OCI-LY7 (cell line): ENCODE data around the gene MAP3K15.

ENCODE experiments used
- EZH2phosphoT487 ChIP-seq: fragments of 200-600 bp; sonication (generic); IDR thresholded peaks from 2 replicates; pipeline ENCODE4 v1.6.1; 2018; ENCODE audit warnings: low read depth, borderline replicate concordance, mild to moderate bottlenecking, mixed run types, antibody characterized with exemption, low read length, moderate library complexity, mixed read lengths
- TF ChIP-seq, protein P1 (sequence below): fragments of 200-600 bp; sonication (generic); conservative IDR thresholded peaks from 2 replicates; pipeline ENCODE4 v1.5.1; 2014; ENCODE audit warnings: mild to moderate bottlenecking, antibody characterized with exemption, low read length, moderate library complexity, mixed read lengths

GRCh38 chrX:19389227-19389845, 126.0 kb downstream of the MAP3K15 start:
- TF ChIP-seq, protein P1, sequence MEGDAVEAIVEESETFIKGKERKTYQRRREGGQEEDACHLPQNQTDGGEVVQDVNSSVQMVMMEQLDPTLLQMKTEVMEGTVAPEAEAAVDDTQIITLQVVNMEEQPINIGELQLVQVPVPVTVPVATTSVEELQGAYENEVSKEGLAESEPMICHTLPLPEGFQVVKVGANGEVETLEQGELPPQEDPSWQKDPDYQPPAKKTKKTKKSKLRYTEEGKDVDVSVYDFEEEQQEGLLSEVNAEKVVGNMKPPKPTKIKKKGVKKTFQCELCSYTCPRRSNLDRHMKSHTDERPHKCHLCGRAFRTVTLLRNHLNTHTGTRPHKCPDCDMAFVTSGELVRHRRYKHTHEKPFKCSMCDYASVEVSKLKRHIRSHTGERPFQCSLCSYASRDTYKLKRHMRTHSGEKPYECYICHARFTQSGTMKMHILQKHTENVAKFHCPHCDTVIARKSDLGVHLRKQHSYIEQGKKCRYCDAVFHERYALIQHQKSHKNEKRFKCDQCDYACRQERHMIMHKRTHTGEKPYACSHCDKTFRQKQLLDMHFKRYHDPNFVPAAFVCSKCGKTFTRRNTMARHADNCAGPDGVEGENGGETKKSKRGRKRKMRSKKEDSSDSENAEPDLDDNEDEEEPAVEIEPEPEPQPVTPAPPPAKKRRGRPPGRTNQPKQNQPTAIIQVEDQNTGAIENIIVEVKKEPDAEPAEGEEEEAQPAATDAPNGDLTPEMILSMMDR = no peak
- TF ChIP-seq EZH2phosphoT487 = no peak
